Panc1 (cell line): Measurements from ENCODE around the gene ENAH. TPM values are rescaled to one million over a fixed set of nuclear protein-coding genes. Genes with fewer than 3 reads are reported as not detected.

Experiments
- ATAC-seq: fragments of 200-7000 bp; cut with Tn5 transposase; 2 replicates; pipeline ENCODE4 v1.9.1; 2020; ENCODE audit warnings: mild to moderate bottlenecking, moderate library complexity
- BruUV-seq: library from RNA; stranded (reverse); fragments of 400-500 nt; replicated peaks from 2 replicates; lab custom pipeline; 2021; lab: Mats Ljungman, UMichigan
- CTCF ChIA-PET: fragments of 300-600 bp; sonication (Branson Sonifier 250); formaldehyde crosslinking; loops from one replicate; lab custom pipeline; 2022; ENCODE audit warnings: antibody characterized with exemption; lab: Charles Lee
- POLR2A ChIA-PET: fragments of 300-600 bp; sonication (Branson Sonifier 250); formaldehyde crosslinking; loops from one replicate; lab custom pipeline; 2022; ENCODE audit warnings: antibody characterized with exemption; lab: Charles Lee
- DNase-seq: peaks from one replicate; pipeline ENCODE4 v3.0.0-alpha.2; 2010; ENCODE audit warnings: low read depth, low spot score
- H3K27ac ChIP-seq: 2 replicates; pipeline ENCODE4 v1.5.1; 2011; ENCODE audit warnings: mild to moderate bottlenecking, low read length, inconsistent platforms
- H3K27me3 ChIP-seq: fragments of 200-500 bp; sonication (Bioruptor generic); 2 replicates; pipeline ENCODE4 v1.6.0; 2014; ENCODE audit warnings: low read length, inconsistent platforms; ENCODE audit not compliant: control insufficient read depth, insufficient read depth
- H3K36me3 ChIP-seq: fragments of 200-500 bp; sonication (Bioruptor generic); 2 replicates; pipeline ENCODE4 v1.5.1; 2014; ENCODE audit warnings: inconsistent platforms, mild to moderate bottlenecking, low read length, moderate library complexity; ENCODE audit not compliant: control insufficient read depth, insufficient read depth
- H3K4me1 ChIP-seq: 2 replicates; pipeline ENCODE4 v1.5.1; 2011; ENCODE audit warnings: inconsistent platforms, mild to moderate bottlenecking, low read length, moderate library complexity; ENCODE audit not compliant: control insufficient read depth, insufficient read depth
- H3K4me3 ChIP-seq, 2 experiments: 2 replicates each; pipeline ENCODE4 v1.5.1; 2011 to 2012; ENCODE audit warnings: low read depth in 2 of 2, low read length in 2 of 2, mild to moderate bottlenecking in 2 of 2, inconsistent platforms in 1 of 2, moderate library complexity in 1 of 2
- H3K9me3 ChIP-seq: fragments of 200-500 bp; sonication (Bioruptor generic); 2 replicates; pipeline ENCODE4 v1.5.1; 2014; ENCODE audit warnings: low read depth, mild to moderate bottlenecking, inconsistent platforms, low read length, moderate library complexity; ENCODE audit not compliant: control insufficient read depth, insufficient read depth
- CTCF ChIP-seq: fragments of 450-650 bp; IDR thresholded peaks from 2 replicates; pipeline ENCODE4 v1.5.1; 2017; ENCODE audit warnings: mild to moderate bottlenecking
- POLR2AphosphoS5 ChIP-seq: IDR thresholded peaks from 2 replicates; pipeline ENCODE4 v1.6.1; 2012; ENCODE audit warnings: mild to moderate bottlenecking, low read depth, low read length, moderate library complexity
- SIN3A ChIP-seq: IDR thresholded peaks from 2 replicates; pipeline ENCODE4 v1.6.1; 2012; ENCODE audit warnings: low read depth, mild to moderate bottlenecking, low read length, moderate library complexity, borderline replicate concordance; ENCODE audit not compliant: insufficient read depth
- TCF7L2 ChIP-seq: IDR thresholded peaks from 2 replicates; pipeline ENCODE4 v1.6.1; 2011; ENCODE audit warnings: mild to moderate bottlenecking, low read depth, low read length, inconsistent platforms
- in situ Hi-C: cut with HindIII; loops from 2 replicates; pipeline ENCODE4 v1.10.0; 2016; ENCODE audit warnings: low sequenced_read_pairs, low pct_unique_long_range_greater_than_20kb
- intact Hi-C: fragments of 100-400 bp; cut with micrococcal nuclease; formaldehyde crosslinking; loops from one replicate; pipeline ENCODE4 v1.10.0; 2022; ENCODE audit not compliant: unreplicated experiment
- total RNA-seq: library from RNA; stranded (reverse); gene quantifications from one replicate; pipeline ENCODE4 v1.2.1, GENCODE V29; 2021; ENCODE audit not compliant: unreplicated experiment
- TF ChIP-seq, protein P1 (sequence below), 2 experiments: IDR thresholded peaks; 2 replicates each; pipeline ENCODE4 v1.6.1; 2011 to 2012; ENCODE audit warnings: low read depth in 2 of 2, control low read depth in 1 of 2, low read length in 1 of 2, mild to moderate bottlenecking in 1 of 2, moderate library complexity in 1 of 2; ENCODE audit not compliant: insufficient read depth in 1 of 2

ENAH gene
- total RNA-seq, 1 experiment from 2014 or later = 133 TPM

DNA sequence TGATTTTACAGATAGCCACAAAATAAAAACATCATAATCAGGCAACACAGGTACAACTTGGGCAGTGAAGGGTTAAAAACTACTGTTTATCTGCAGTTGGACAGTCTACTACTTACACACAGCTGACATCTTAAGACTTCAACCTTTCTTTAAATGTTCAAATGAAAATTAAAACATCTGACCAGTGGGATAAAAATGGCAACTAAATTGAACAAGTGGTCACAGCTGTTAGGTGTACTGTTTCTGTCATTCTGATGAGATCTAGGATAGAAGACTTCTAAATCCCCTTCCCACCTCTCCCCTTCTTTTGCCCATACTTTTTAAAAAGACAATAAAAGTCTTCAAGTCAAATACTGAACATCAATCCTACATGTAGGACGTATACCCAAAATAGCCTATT, 56.2 kb downstream of the ENAH start:
- in situ Hi-C loops = no loop called here
- Histone ChIP-seq H3K27ac (no peak overlapping the region), H3K36me3 (no peaks in the 10 kb centered on the region; the same call in 1 of the 2 replicates), H3K4me1 (no peaks in the 10 kb centered on the region; the same call in 1 of the 2 replicates), H3K9me3 (no peaks in the 10 kb centered on the region), H3K4me3 (no peak overlapping the region), H3K27me3 (no peaks in the 10 kb centered on the region)
- BruUV-seq = no TSS peak
- TF ChIP-seq, protein P1, sequence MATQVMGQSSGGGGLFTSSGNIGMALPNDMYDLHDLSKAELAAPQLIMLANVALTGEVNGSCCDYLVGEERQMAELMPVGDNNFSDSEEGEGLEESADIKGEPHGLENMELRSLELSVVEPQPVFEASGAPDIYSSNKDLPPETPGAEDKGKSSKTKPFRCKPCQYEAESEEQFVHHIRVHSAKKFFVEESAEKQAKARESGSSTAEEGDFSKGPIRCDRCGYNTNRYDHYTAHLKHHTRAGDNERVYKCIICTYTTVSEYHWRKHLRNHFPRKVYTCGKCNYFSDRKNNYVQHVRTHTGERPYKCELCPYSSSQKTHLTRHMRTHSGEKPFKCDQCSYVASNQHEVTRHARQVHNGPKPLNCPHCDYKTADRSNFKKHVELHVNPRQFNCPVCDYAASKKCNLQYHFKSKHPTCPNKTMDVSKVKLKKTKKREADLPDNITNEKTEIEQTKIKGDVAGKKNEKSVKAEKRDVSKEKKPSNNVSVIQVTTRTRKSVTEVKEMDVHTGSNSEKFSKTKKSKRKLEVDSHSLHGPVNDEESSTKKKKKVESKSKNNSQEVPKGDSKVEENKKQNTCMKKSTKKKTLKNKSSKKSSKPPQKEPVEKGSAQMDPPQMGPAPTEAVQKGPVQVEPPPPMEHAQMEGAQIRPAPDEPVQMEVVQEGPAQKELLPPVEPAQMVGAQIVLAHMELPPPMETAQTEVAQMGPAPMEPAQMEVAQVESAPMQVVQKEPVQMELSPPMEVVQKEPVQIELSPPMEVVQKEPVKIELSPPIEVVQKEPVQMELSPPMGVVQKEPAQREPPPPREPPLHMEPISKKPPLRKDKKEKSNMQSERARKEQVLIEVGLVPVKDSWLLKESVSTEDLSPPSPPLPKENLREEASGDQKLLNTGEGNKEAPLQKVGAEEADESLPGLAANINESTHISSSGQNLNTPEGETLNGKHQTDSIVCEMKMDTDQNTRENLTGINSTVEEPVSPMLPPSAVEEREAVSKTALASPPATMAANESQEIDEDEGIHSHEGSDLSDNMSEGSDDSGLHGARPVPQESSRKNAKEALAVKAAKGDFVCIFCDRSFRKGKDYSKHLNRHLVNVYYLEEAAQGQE (IDR thresholded peaks at IDR 0.05; ENCODE audit: insufficient read depth in 1 of 2, low read depth in 2 of 2, low read length in 1 of 2) = no peak
- TF ChIP-seq TCF7L2 (no peak), SIN3A (no peak), POLR2AphosphoS5 (no peak), CTCF (no peak)
- CTCF ChIA-PET = no interaction called here
- POLR2A ChIA-PET = no interaction called here
- intact Hi-C loops = no loop called here
- no peak for ATAC-seq
- DNase-seq = no peak

DNA sequence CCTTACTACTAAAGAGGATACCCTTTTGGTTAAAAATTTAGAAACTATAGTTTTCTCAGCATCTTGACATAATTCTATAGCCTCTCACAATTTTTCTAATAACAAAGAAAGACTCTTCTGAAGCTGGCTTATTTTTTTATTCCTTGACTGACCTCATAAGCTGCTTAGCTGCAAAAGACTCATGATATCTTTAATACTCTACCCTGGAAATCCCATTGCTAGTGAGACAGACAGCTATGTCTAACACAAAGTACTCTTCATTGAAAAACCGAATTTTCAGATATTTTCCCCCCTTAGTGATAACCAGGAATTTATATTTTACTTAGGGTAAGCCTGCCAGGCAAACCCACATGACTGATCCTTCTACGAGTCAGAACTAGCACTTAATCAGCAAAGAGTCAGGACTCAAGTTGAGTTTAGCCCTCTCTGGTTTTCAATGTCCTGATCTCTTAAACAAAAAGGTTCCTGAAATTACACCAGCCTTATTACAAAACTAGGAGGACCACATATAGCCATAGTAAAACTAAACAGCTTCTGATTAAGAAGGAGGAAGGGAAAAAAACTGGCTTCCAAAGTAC, 56.9 kb downstream of the ENAH start:
- ATAC-seq = no peak
- H3K4me1 ChIP-seq = no peaks in the 10 kb centered on the region; the same call in 1 of the 2 replicates
- DNase-seq = no peak
- no peak overlapping the region for H3K4me3 ChIP-seq
- BruUV-seq = no TSS peak
- CTCF ChIA-PET = no interaction called here
- H3K27ac ChIP-seq = no peak overlapping the region; the same call in 1 of the 2 replicates
- intact Hi-C loops (no loop called here), in situ Hi-C loops (no loop called here)
- POLR2A ChIA-PET = interaction anchor here (0.5 kb wide), 1 partner anchor 10 kb away, joined by 5 read pairs; no protein-coding TSS in a partner anchor
- TF ChIP-seq TCF7L2 (no peak), SIN3A (no peak)
- H3K27me3 ChIP-seq = no peaks in the 10 kb centered on the region
- H3K9me3 ChIP-seq = no peaks in the 10 kb centered on the region
- H3K36me3 ChIP-seq = no peaks in the 10 kb centered on the region; the same call in 1 of the 2 replicates

- H3K36me3 ChIP-seq = no peaks in the 10 kb centered on the region; the same call in 1 of the 2 replicates
- TF ChIP-seq POLR2AphosphoS5 = no peak
- TF ChIP-seq CTCF = no peak
- no peak for TF ChIP-seq SIN3A
- no peak for TF ChIP-seq TCF7L2
- TF ChIP-seq, protein P1 (IDR thresholded peaks at IDR 0.05; ENCODE audit: insufficient read depth in 1 of 2, low read depth in 2 of 2, low read length in 1 of 2) = no peak
- H3K27ac ChIP-seq = no peak overlapping the region
- POLR2A ChIA-PET = interaction anchor here (0.6 kb wide), 1 partner anchor 683 kb away, joined by 4 read pairs; no protein-coding TSS in a partner anchor
- H3K4me1 ChIP-seq = no peaks in the 10 kb centered on the region; the same call in 1 of the 2 replicates
- no peak overlapping the region for H3K4me3 ChIP-seq
- H3K27me3 ChIP-seq = no peaks in the 10 kb centered on the region
- no peaks in the 10 kb centered on the region for H3K9me3 ChIP-seq
- intact Hi-C loops = no loop called here
- CTCF ChIA-PET = no interaction called here
- no peak for ATAC-seq
- no TSS peak for BruUV-seq
- in situ Hi-C loops = no loop called here
- DNase-seq = no peak
Measured at GRCh38 chr1:225595452-225595851, 57.5 kb downstream of the ENAH start.
